ENCODE data around the gene BCR. TPM values are rescaled to one million over a fixed set of nuclear protein-coding genes. Genes with fewer than 3 reads are reported as not detected.

Gene BCR
- total and polyA plus RNA-seq, 2 experiments from 2014 or later = 38.8 to 42.2 TPM

DNA sequence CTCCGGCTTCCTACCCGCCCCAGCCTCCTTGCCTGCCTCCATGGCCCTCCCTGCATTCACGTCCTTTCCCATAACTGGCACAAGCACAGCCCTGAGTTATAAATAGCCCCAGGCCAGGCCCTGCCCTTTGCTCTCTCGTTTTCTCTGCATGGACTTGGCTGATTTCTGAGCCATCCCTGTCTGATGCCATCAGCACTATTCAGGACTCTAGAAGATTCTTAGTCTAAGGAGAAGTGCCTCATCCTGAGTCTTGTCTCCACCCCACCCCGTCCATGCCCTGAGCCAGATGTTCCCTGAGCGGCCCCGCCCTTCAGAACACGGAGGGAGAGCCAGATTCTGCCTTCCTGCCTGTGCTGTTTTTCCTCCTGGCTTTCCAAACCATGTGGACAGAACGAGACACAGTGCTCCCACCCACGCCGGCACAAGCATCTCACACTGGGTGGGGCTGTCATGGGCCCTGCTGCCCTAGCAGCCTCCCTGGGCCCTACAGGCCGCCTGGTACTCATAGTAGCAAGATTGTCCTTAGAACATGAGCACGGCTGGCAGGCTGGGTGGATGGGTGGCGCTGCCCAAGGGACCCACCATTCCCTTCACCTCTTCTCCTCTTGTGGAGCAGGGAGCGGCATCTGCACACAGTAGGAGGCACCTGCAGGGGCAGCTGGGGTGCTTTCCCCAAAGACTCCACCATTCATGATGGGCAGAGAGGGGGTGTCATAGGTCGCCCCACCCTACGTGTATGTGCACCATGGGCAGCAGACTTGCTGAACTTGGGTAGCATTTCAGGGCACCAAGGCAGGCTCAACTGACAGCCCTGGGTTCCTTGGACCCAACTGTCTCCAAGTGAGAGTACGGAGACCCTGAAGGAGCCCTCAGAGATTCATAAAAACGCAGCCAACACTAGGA lies 76.9 kb downstream of the BCR start:
- Histone ChIP-seq H4K20me1 (ENCODE audit: insufficient read depth, poor library complexity, severe bottlenecking) (peaks cover 2% of the 10 kb centered on the region), H3K79me2 (peaks cover 55% of the 10 kb centered on the region), H3K27me3 (no peaks in the 10 kb centered on the region), H3K9me2 (replicated peaks; ENCODE audit: insufficient read depth) (no peaks in the 10 kb centered on the region), H3K4me1 (ENCODE audit: insufficient read depth) (peaks cover 16% of the 10 kb centered on the region), H3K36me3 (replicated peaks; ENCODE audit: insufficient read depth, low read depth) (no peaks in the 10 kb centered on the region), H3K4me3 (no peak overlapping the region), H2AFZ (no peak overlapping the region), H3K9me3 (ENCODE audit: low read depth) (no peaks in the 10 kb centered on the region), H3K27ac (peak overlapping the region; percentile 64), H3K4me2 (peak overlapping the region; percentile 11)
- no peak for TF ChIP-seq EZH2phosphoT487 (IDR thresholded peaks at IDR 0.05; ENCODE audit: low read depth, severe bottlenecking, unreplicated experiment)
- no peak for TF ChIP-seq EZH2 (IDR thresholded peaks at IDR 0.05; ENCODE audit: borderline replicate concordance)
- TF ChIP-seq, protein P1, sequence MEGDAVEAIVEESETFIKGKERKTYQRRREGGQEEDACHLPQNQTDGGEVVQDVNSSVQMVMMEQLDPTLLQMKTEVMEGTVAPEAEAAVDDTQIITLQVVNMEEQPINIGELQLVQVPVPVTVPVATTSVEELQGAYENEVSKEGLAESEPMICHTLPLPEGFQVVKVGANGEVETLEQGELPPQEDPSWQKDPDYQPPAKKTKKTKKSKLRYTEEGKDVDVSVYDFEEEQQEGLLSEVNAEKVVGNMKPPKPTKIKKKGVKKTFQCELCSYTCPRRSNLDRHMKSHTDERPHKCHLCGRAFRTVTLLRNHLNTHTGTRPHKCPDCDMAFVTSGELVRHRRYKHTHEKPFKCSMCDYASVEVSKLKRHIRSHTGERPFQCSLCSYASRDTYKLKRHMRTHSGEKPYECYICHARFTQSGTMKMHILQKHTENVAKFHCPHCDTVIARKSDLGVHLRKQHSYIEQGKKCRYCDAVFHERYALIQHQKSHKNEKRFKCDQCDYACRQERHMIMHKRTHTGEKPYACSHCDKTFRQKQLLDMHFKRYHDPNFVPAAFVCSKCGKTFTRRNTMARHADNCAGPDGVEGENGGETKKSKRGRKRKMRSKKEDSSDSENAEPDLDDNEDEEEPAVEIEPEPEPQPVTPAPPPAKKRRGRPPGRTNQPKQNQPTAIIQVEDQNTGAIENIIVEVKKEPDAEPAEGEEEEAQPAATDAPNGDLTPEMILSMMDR (IDR thresholded peaks at IDR 0.05; ENCODE audit: poor library complexity) = no peak
- 74% methylated on average over 19 of the region's 19 CpGs for WGBS (ENCODE audit: low lambda C conversion rate, missing lambda C conversion rate)
- peak; percentile 33 for DNase-seq (ENCODE audit: low spot score)

DNA sequence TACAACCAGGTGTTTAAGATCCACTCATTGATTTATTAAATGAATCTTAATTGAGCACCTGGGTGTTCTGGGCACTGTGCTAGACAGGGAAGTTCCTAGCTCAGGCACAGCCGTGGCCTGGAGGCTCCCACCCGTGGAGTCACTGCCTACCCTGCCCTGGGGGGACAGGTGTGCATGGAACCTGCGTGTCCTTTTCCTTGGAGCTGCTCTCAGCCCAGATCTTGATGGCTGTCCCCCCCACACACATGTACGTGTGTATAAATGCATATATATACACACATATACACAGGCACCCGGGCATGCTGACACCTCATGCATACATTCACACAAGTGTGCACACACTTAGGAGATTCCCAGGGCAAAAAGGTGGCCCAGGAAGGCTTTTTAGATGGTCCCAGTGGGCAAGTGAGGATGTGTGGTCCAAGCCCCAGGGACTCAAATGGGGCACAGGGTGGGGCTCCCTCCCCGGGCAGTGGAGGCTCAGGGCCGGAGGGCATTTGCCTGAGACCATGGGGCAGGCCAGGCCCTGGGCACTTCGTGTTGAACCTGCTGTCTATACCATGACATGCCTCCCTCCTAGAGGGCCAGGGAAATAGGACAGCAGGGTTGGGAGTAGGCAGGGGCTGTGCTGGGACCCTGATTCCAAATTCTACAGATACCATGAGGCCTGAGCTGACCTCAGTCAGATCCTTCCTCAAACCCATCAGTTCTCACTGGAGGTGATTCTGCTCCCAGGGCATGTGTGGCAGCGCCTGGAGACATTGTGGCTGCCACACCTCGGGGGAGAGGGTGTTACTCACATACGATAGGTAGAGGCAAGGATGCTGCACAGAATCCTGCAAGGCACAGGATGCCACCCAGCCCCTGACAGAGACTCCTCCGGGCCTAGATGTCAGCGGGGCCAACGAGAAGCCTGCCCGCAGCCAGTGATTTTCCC lies 77.8 kb downstream of the BCR start:
- H3K27me3 ChIP-seq = no peaks in the 10 kb centered on the region
- H3K4me3 ChIP-seq = no peak overlapping the region
- H3K4me1 ChIP-seq (ENCODE audit: insufficient read depth) = peaks cover 16% of the 10 kb centered on the region
- no peak overlapping the region for H3K27ac ChIP-seq
- no peak overlapping the region for H3K4me2 ChIP-seq
- peaks cover 2% of the 10 kb centered on the region for H4K20me1 ChIP-seq (ENCODE audit: insufficient read depth, poor library complexity, severe bottlenecking)
- no peak overlapping the region for H2AFZ ChIP-seq
- H3K36me3 ChIP-seq (replicated peaks; ENCODE audit: insufficient read depth, low read depth) = no peaks in the 10 kb centered on the region
- no peak for DNase-seq (ENCODE audit: low spot score)
- H3K79me2 ChIP-seq = peaks cover 48% of the 10 kb centered on the region
- 91% methylated on average over 15 of the region's 15 CpGs for WGBS (ENCODE audit: low lambda C conversion rate, missing lambda C conversion rate)
- H3K9me3 ChIP-seq (ENCODE audit: low read depth) = no peaks in the 10 kb centered on the region
- no peaks in the 10 kb centered on the region for H3K9me2 ChIP-seq (replicated peaks; ENCODE audit: insufficient read depth)
- TF ChIP-seq EZH2phosphoT487 (IDR thresholded peaks at IDR 0.05; ENCODE audit: low read depth, severe bottlenecking, unreplicated experiment) (no peak), EZH2 (IDR thresholded peaks at IDR 0.05; ENCODE audit: borderline replicate concordance) (no peak)
- TF ChIP-seq, protein P1 (IDR thresholded peaks at IDR 0.05; ENCODE audit: poor library complexity) = no peak

DNA sequence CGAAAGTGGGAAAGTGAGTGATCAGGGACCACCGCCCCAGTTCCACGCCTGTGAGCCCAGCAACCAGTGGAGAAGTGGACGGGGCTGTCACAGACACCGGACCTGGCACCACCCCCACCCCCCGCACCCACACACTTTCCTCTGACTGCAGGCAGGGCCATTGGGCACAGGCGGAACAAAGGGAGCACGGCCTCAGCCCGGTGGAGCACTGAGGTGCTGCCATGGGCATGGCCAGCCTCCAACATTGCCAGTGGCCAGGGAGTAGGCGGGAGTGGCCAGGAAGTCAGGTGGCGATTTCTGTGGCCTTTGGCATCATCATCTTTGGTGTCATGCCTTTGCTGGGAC lies 78.5 kb downstream of the BCR start:
- Histone ChIP-seq H3K27ac (no peak overlapping the region), H3K9me3 (ENCODE audit: low read depth) (no peaks in the 10 kb centered on the region), H2AFZ (no peak overlapping the region), H4K20me1 (ENCODE audit: insufficient read depth, poor library complexity, severe bottlenecking) (peaks cover 2% of the 10 kb centered on the region), H3K79me2 (peaks cover 41% of the 10 kb centered on the region), H3K9me2 (replicated peaks; ENCODE audit: insufficient read depth) (no peaks in the 10 kb centered on the region), H3K27me3 (no peaks in the 10 kb centered on the region), H3K36me3 (replicated peaks; ENCODE audit: insufficient read depth, low read depth) (no peaks in the 10 kb centered on the region), H3K4me1 (ENCODE audit: insufficient read depth) (peaks cover 16% of the 10 kb centered on the region), H3K4me3 (no peak overlapping the region), H3K4me2 (no peak overlapping the region)
- 98% methylated on average over 11 of the region's 11 CpGs for WGBS (ENCODE audit: low lambda C conversion rate, missing lambda C conversion rate)
- TF ChIP-seq, protein P1 (IDR thresholded peaks at IDR 0.05; ENCODE audit: poor library complexity) = no peak
- TF ChIP-seq EZH2 (IDR thresholded peaks at IDR 0.05; ENCODE audit: borderline replicate concordance) = no peak
- no peak for TF ChIP-seq EZH2phosphoT487 (IDR thresholded peaks at IDR 0.05; ENCODE audit: low read depth, severe bottlenecking, unreplicated experiment)
- DNase-seq (ENCODE audit: low spot score) = no peak

All from hepatocyte (in vitro differentiated cells).